Body of pancreas (tissue), 4 donors: ENCODE data around the gene GSC.

Experiments used
- POLR2A ChIP-seq, 3 donors: fragments of 450-650 bp; IDR thresholded peaks; one replicate each; pipeline ENCODE4 v1.6.1; 2016; ENCODE audit warnings: antibody characterized with exemption in 3 of 3, mild to moderate bottlenecking in 2 of 3
- TF ChIP-seq, protein P1 (sequence below), 7 experiments: fragments of 450-650 bp in 4 of 7; fragments of 200-600 bp in 3 of 7; sonication (generic) in 3 of 7; IDR thresholded peaks; one replicate each; pipeline ENCODE4 v1.5.1; 2016 to 2019; ENCODE audit warnings: antibody characterized with exemption in 7 of 7

DNA sequence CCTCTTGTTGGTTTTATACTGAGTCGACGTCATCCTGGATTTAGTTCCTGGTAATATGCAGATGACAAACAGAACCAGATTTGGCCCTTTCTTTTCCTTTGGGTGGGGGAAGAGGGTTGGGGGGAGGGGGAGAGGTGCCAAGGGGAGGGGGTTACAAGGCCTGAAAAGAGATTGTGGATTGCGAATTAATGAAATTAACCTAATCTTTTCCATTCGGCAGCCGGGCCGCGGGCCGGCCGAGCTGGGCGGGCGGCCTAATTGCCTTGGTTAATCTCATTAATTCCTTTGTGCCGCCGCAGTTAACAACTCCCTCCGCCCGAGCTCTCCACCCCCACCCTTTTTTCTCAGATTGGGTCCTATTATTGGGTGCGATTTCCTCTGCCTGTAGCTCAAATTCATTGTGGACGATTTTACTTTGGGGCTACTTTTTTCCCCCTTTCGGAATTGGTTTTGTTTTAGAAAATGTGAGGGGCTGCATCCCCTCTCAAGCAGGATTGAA is 387 bp upstream of the GSC start:
- TF ChIP-seq, protein P1, sequence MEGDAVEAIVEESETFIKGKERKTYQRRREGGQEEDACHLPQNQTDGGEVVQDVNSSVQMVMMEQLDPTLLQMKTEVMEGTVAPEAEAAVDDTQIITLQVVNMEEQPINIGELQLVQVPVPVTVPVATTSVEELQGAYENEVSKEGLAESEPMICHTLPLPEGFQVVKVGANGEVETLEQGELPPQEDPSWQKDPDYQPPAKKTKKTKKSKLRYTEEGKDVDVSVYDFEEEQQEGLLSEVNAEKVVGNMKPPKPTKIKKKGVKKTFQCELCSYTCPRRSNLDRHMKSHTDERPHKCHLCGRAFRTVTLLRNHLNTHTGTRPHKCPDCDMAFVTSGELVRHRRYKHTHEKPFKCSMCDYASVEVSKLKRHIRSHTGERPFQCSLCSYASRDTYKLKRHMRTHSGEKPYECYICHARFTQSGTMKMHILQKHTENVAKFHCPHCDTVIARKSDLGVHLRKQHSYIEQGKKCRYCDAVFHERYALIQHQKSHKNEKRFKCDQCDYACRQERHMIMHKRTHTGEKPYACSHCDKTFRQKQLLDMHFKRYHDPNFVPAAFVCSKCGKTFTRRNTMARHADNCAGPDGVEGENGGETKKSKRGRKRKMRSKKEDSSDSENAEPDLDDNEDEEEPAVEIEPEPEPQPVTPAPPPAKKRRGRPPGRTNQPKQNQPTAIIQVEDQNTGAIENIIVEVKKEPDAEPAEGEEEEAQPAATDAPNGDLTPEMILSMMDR (IDR thresholded peaks at IDR 0.05), result no peak
- no peak for TF ChIP-seq POLR2A (IDR thresholded peaks at IDR 0.05)
